GM23338 (cell line): ENCODE measurements around the gene RAC3. TPM values are rescaled to one million over a fixed set of nuclear protein-coding genes. Genes with fewer than 3 reads are reported as not detected.

Experiments used
- ATAC-seq: fragments of 200-7000 bp; cut with Tn5 transposase; 3 replicates; pipeline ENCODE4 v1.9.1; 2020
- DNase-seq: peaks from one replicate; pipeline ENCODE4 v3.0.0-alpha.2; 2015; ENCODE audit warnings: low spot score
- H2AFZ ChIP-seq: fragments of 200-600 bp; sonication (generic); 2 replicates; pipeline ENCODE4 v1.8.0; 2016; ENCODE audit warnings: antibody characterized with exemption, mild to moderate bottlenecking, moderate library complexity
- H3F3A ChIP-seq: fragments of 200-600 bp; sonication (generic); replicated peaks from 2 replicates; pipeline ENCODE4 v1.8.0; 2017; ENCODE audit warnings: antibody characterized with exemption, mixed run types, low read depth
- H3K27ac ChIP-seq: fragments of 200-600 bp; sonication (generic); 2 replicates; pipeline ENCODE4 v1.6.1; 2016; ENCODE audit warnings: low read depth
- H3K27me3 ChIP-seq: fragments of 200-600 bp; sonication (generic); 2 replicates; pipeline ENCODE4 v1.8.0; 2016; ENCODE audit warnings: mild to moderate bottlenecking, mixed run types, moderate library complexity; ENCODE audit not compliant: insufficient read depth
- H3K36me3 ChIP-seq: fragments of 200-600 bp; sonication (generic); 2 replicates; pipeline ENCODE4 v1.8.0; 2016; ENCODE audit warnings: mild to moderate bottlenecking; ENCODE audit not compliant: insufficient read depth
- H3K4me1 ChIP-seq: fragments of 200-600 bp; sonication (generic); 2 replicates; pipeline ENCODE4 v1.8.0; 2016; ENCODE audit warnings: mild to moderate bottlenecking, moderate library complexity; ENCODE audit not compliant: insufficient read depth
- H3K4me2 ChIP-seq: fragments of 200-600 bp; sonication (generic); 2 replicates; pipeline ENCODE4 v1.7.1; 2017; ENCODE audit warnings: mixed run types
- H3K4me3 ChIP-seq: fragments of 200-600 bp; sonication (generic); 2 replicates; pipeline ENCODE4 v1.6.1; 2016; ENCODE audit warnings: mixed run types
- H3K79me2 ChIP-seq: fragments of 200-600 bp; sonication (generic); replicated peaks from 2 replicates; pipeline ENCODE4 v1.8.0; 2017; ENCODE audit warnings: mild to moderate bottlenecking; ENCODE audit not compliant: insufficient read depth
- H3K9me2 ChIP-seq: fragments of 200-600 bp; sonication (generic); 2 replicates; pipeline ENCODE4 v1.8.0; 2017; ENCODE audit not compliant: insufficient read depth
- H4K20me1 ChIP-seq: fragments of 200-600 bp; sonication (generic); replicated peaks from 2 replicates; pipeline ENCODE4 v1.8.0; 2017; ENCODE audit warnings: mild to moderate bottlenecking; ENCODE audit not compliant: insufficient read depth
- H3K27ac Mint-ChIP-seq: 2 replicates; pipeline ENCODE4 v1.8.0; 2020; ENCODE audit warnings: inconsistent platforms, mild to moderate bottlenecking, moderate library complexity, mixed read lengths
- H3K27me3 Mint-ChIP-seq: 3 replicates; pipeline ENCODE4 v1.8.0; 2022; ENCODE audit warnings: low read depth, mild to moderate bottlenecking, moderate library complexity, mixed read lengths, inconsistent platforms; ENCODE audit not compliant: insufficient read depth, poor library complexity
- H3K36me3 Mint-ChIP-seq: 3 replicates; pipeline ENCODE4 v1.8.0; 2021; ENCODE audit warnings: low read depth, mild to moderate bottlenecking, inconsistent platforms, moderate library complexity, mixed read lengths
- H3K4me1 Mint-ChIP-seq: 3 replicates; pipeline ENCODE4 v1.8.0; 2020; ENCODE audit warnings: mild to moderate bottlenecking, inconsistent platforms, mixed read lengths
- H3K4me3 Mint-ChIP-seq: 3 replicates; pipeline ENCODE4 v1.8.0; 2021; ENCODE audit warnings: moderate library complexity, mild to moderate bottlenecking, inconsistent platforms, mixed read lengths
- H3K9me3 Mint-ChIP-seq: 3 replicates; pipeline ENCODE4 v1.8.0; 2020; ENCODE audit warnings: moderate library complexity, mild to moderate bottlenecking, inconsistent platforms, mixed read lengths
- CREB1 ChIP-seq: fragments of 250-450 bp; sonication (Bioruptor Pico); IDR thresholded peaks from 2 replicates; pipeline ENCODE4 v1.5.0; 2020; ENCODE audit warnings: low read depth, mild to moderate bottlenecking, moderate library complexity
- CTCF ChIP-seq, 2 experiments: fragments of 200-600 bp in 1 of 2; sonication (generic) in 1 of 2; conservative IDR thresholded peaks; 2 replicates each; pipeline versions ENCODE4 v1.5.1 to v1.6.1; 2016 to 2017; ENCODE audit warnings: antibody characterized with exemption in 2 of 2, low read depth in 2 of 2, mild to moderate bottlenecking in 2 of 2, moderate library complexity in 1 of 2
- ETS1 ChIP-seq: IDR thresholded peaks from 2 replicates; pipeline ENCODE4 v1.6.1; 2016; ENCODE audit warnings: antibody characterized with exemption
- EZH2 ChIP-seq: fragments of 200-600 bp; sonication (generic); IDR thresholded peaks from one replicate; pipeline ENCODE4 v1.8.0; 2017; ENCODE audit warnings: antibody characterized with exemption, mild to moderate bottlenecking, low read depth; ENCODE audit not compliant: unreplicated experiment
- EZH2phosphoT487 ChIP-seq: fragments of 200-600 bp; sonication (generic); IDR thresholded peaks from one replicate; pipeline ENCODE4 v1.8.1; 2018; ENCODE audit warnings: antibody characterized with exemption; ENCODE audit not compliant: unreplicated experiment
- JUNB ChIP-seq: IDR thresholded peaks from one replicate; pipeline ENCODE4 v1.6.1; 2016; ENCODE audit warnings: antibody characterized with exemption; ENCODE audit not compliant: unreplicated experiment
- NANOG ChIP-seq: IDR thresholded peaks from 2 replicates; pipeline ENCODE4 v1.6.1; 2016; ENCODE audit warnings: antibody characterized with exemption, borderline replicate concordance
- POLR2AphosphoS5 ChIP-seq: IDR thresholded peaks from 2 replicates; pipeline ENCODE4 v1.6.1; 2016; ENCODE audit warnings: antibody characterized with exemption, low read depth
- REST ChIP-seq: IDR thresholded peaks from one replicate; pipeline ENCODE4 v1.6.1; 2018; ENCODE audit warnings: antibody characterized with exemption; ENCODE audit not compliant: unreplicated experiment
- STAT1 ChIP-seq: IDR thresholded peaks from one replicate; pipeline ENCODE4 v1.6.1; 2016; ENCODE audit warnings: antibody characterized with exemption; ENCODE audit not compliant: unreplicated experiment
- ZNF114 ChIP-seq: fragments of 250-450 bp; sonication (Bioruptor Pico); IDR thresholded peaks from 2 replicates; pipeline ENCODE4 v1.5.0; 2020; ENCODE audit warnings: mild to moderate bottlenecking, moderate library complexity
- ZNF331 ChIP-seq: fragments of 250-450 bp; sonication (Bioruptor Pico); IDR thresholded peaks from 2 replicates; pipeline ENCODE4 v1.5.0; 2020; ENCODE audit warnings: low read depth, mild to moderate bottlenecking, moderate library complexity
- ZNF462 ChIP-seq: fragments of 250-450 bp; sonication (Bioruptor Pico); IDR thresholded peaks from 2 replicates; pipeline ENCODE4 v1.5.0; 2020; ENCODE audit warnings: mild to moderate bottlenecking, moderate library complexity
- polyA plus RNA-seq: library from polyadenylated mRNA; unstranded; fragments of >200 nt; fragmentation: Nextera tagmentation; extraction: Ambion mirVana; gene quantifications from 2 replicates; pipeline ENCODE4 v1.2.1, GENCODE V29; 2016
- total RNA-seq: library from RNA; depleted of rRNA; stranded (reverse); fragments of >200 nt; shearing (Covaris generic); gene quantifications from 2 replicates; pipeline ENCODE4 v1.2.3, GENCODE V29; 2014

The RAC3 gene
- total and polyA plus RNA-seq, 2 experiments from 2014 or later = 31.5 to 293 TPM

GRCh38 chr17:82018152-82018988, 13.1 kb upstream of the RAC3 start:
- H3K27ac ChIP-seq = 0 out of 2 replicates have a peak overlapping the region, but pooled peaks have one; percentile 80
- no peaks in the 10 kb centered on the region for H3K9me2 ChIP-seq
- H2AFZ ChIP-seq = no peak overlapping the region
- peaks cover 15% of the 10 kb centered on the region for H3K79me2 ChIP-seq
- ATAC-seq (no peak), DNase-seq (no peak)
- no peak overlapping the region for H3K4me3 ChIP-seq
- no peak for TF ChIP-seq CTCF (conservative IDR thresholded peaks at IDR 0.05; ENCODE audit: low read depth in 2 of 2)
- no peak for TF ChIP-seq NANOG
- TF ChIP-seq CREB1 (CRISPR knock-in tag) = no peak
- no peak for TF ChIP-seq ETS1
- no peak for TF ChIP-seq ZNF462 (CRISPR knock-in tag)
- TF ChIP-seq ZNF331 (CRISPR knock-in tag) = no peak
- TF ChIP-seq ZNF114 (CRISPR knock-in tag) = no peak
- TF ChIP-seq EZH2phosphoT487 = no peak
- no peak for TF ChIP-seq POLR2AphosphoS5
- TF ChIP-seq JUNB = no peak
- no peak for TF ChIP-seq STAT1
- TF ChIP-seq EZH2 = no peak
- TF ChIP-seq REST = no peak
- no peak overlapping the region for H3K4me2 ChIP-seq
- Mint-ChIP-seq H3K27me3 (peaks cover 17% of the 10 kb centered on the region), H3K27ac (no peak overlapping the region), H3K36me3 (peaks cover 6% of the 10 kb centered on the region; the same call in 1 of the 3 replicates), H3K4me3 (no peak overlapping the region; the same call in 2 of the 3 replicates), H3K9me3 (no peaks in the 10 kb centered on the region), H3K4me1 (peaks cover 5% of the 10 kb centered on the region; the same call in 2 of the 3 replicates)
- H3K4me1 ChIP-seq = peaks cover 5% of the 10 kb centered on the region; the same call in 1 of the 2 replicates
- H4K20me1 ChIP-seq = peaks cover 3% of the 10 kb centered on the region
- no peaks in the 10 kb centered on the region for H3K27me3 ChIP-seq
- H3F3A ChIP-seq = peaks cover 8% of the 10 kb centered on the region; the same call in 1 of the 2 replicates
- no peaks in the 10 kb centered on the region for H3K36me3 ChIP-seq
